Mucosa of rectum (tissue), 2 donors: ENCODE results near the gene ARL17B.
"Not testable (repeated sequence)": the region's sequence is repeated elsewhere in the genome, so short reads cannot be mapped to it uniquely, and the experiment has no call there.

Experiments
- H3K27ac ChIP-seq, 2 donors: one replicate each; pipeline ENCODE4 v1.7.0; 2013; ENCODE audit warnings: inconsistent platforms in 2 of 2, low read depth in 2 of 2, low read length in 2 of 2
- H3K27me3 ChIP-seq, 2 donors: one replicate each; pipeline ENCODE4 v1.7.0; 2013; ENCODE audit warnings: low read length in 2 of 2; ENCODE audit not compliant: control insufficient read depth in 2 of 2, insufficient read depth in 2 of 2
- H3K36me3 ChIP-seq, 2 donors: one replicate each; pipeline ENCODE4 v1.7.0; 2013; ENCODE audit warnings: low read length in 2 of 2; ENCODE audit not compliant: control insufficient read depth in 2 of 2, insufficient read depth in 2 of 2
- H3K4me1 ChIP-seq, 2 donors: one replicate each; pipeline ENCODE4 v1.7.0; 2013; ENCODE audit warnings: low read length in 2 of 2, mild to moderate bottlenecking in 1 of 2; ENCODE audit not compliant: control insufficient read depth in 2 of 2, insufficient read depth in 2 of 2
- H3K4me3 ChIP-seq, 2 donors: one replicate each; pipeline ENCODE4 v1.7.0; 2013; ENCODE audit warnings: low read length in 2 of 2
- H3K9ac ChIP-seq, 2 donors: one replicate each; pipeline ENCODE4 v1.7.0; 2013; ENCODE audit warnings: low read length in 2 of 2, low read depth in 1 of 2, mild to moderate bottlenecking in 1 of 2
- H3K9me3 ChIP-seq, 2 donors: one replicate each; pipeline ENCODE4 v1.7.0; 2013; ENCODE audit warnings: low read length in 2 of 2; ENCODE audit not compliant: control insufficient read depth in 2 of 2
- donor health status: healthy.
- donor health status: Normal muscosa, but diverticular disease.

ARL17B gene

GRCh38 chr17:46270032-46270431, 91.5 kb downstream of the ARL17B start:
- no peak overlapping the region for H3K9ac ChIP-seq
- peaks cover 0 to 15% of the 10 kb centered on the region in 2 donors for H3K27me3 ChIP-seq
- H3K27ac ChIP-seq: no peak overlapping the region
- H3K9me3 ChIP-seq: no peaks in the 10 kb centered on the region
- H3K4me1 ChIP-seq: peaks cover 17 to 21% of the 10 kb centered on the region in 2 donors
- no peaks in the 10 kb centered on the region for H3K36me3 ChIP-seq
- H3K4me3 ChIP-seq: no peak overlapping the region

GRCh38 chr17:46266656-46267544, 94.7 kb downstream of the ARL17B start:
- Histone ChIP-seq H3K4me1 (peaks cover 21 to 23% of the 10 kb centered on the region in 2 donors), H3K4me3 (peak overlapping the region; percentile 98), H3K9ac (peak overlapping the region; percentile 87 to 88), H3K27ac (peak overlapping the region; percentile 84 to 93), H3K27me3 (peaks cover 0 to 15% of the 10 kb centered on the region in 2 donors), H3K36me3 (no peaks in the 10 kb centered on the region), H3K9me3 (no peaks in the 10 kb centered on the region)

- H3K27me3 ChIP-seq: peaks cover 0 to 15% of the 10 kb centered on the region in 2 donors
- H3K9me3 ChIP-seq, H3K36me3 ChIP-seq: not testable (repeated sequence)
- H3K9ac ChIP-seq: peak overlapping the region; percentile 79 to 82
- H3K27ac ChIP-seq: peak overlapping the region; percentile 76 to 86
- peak overlapping the region; percentile 81 to 98 for H3K4me3 ChIP-seq
- peaks cover 21 to 23% of the 10 kb centered on the region in 2 donors for H3K4me1 ChIP-seq
Measured at GRCh38 chr17:46266063-46266655, 95.4 kb downstream of the ARL17B start.

- Histone ChIP-seq H3K4me3 (no peak overlapping the region), H3K27ac (no peak overlapping the region)
Measured at GRCh38 chr17:46264456-46265198, 96.9 kb downstream of the ARL17B start.

GRCh38 chr17:46262271-46262670, 99.3 kb downstream of the ARL17B start:
- Histone ChIP-seq H3K4me3 (no peak overlapping the region), H3K27me3 (peaks cover 0 to 4% of the 10 kb centered on the region in 2 donors), H3K9ac (no peak overlapping the region), H3K9me3 (no peaks in the 10 kb centered on the region), H3K27ac (no peak overlapping the region), H3K4me1 (peaks cover 15% of the 10 kb centered on the region in 2 donors), H3K36me3 (no peaks in the 10 kb centered on the region)

More at GRCh38 chr17:46264456-46265198, 96.9 kb downstream of the ARL17B start:
- Histone ChIP-seq H3K36me3 (no peaks in the 10 kb centered on the region), H3K9me3 (no peaks in the 10 kb centered on the region), H3K9ac (no peak overlapping the region), H3K4me1 (peaks cover 19 to 25% of the 10 kb centered on the region in 2 donors), H3K27me3 (peaks cover 0 to 12% of the 10 kb centered on the region in 2 donors)

GRCh38 chr17:46259845-46260661, 101.5 kb downstream of the ARL17B start:
- H3K9ac ChIP-seq: peak overlapping the region in 1 of 2 donors; percentile 43
- peak overlapping the region in 1 of 2 donors; percentile 23 for H3K27ac ChIP-seq
- not testable (repeated sequence) for H3K27me3 ChIP-seq, H3K9me3 ChIP-seq, H3K36me3 ChIP-seq, H3K4me1 ChIP-seq
- peak overlapping the region; percentile 50 to 74 for H3K4me3 ChIP-seq

GRCh38 chr17:46256369-46256768, 105.2 kb downstream of the ARL17B start:
- not testable (repeated sequence) for H3K27me3 ChIP-seq, H3K36me3 ChIP-seq, H3K4me1 ChIP-seq, H3K27ac ChIP-seq, H3K4me3 ChIP-seq, H3K9me3 ChIP-seq, H3K9ac ChIP-seq

- H3K27me3 ChIP-seq, H3K9ac ChIP-seq, H3K4me3 ChIP-seq, H3K36me3 ChIP-seq, H3K4me1 ChIP-seq, H3K27ac ChIP-seq, H3K9me3 ChIP-seq: not testable (repeated sequence)
Measured at GRCh38 chr17:46254215-46254614, 107.4 kb downstream of the ARL17B start.

GRCh38 chr17:46253722-46254121, 107.8 kb downstream of the ARL17B start:
- not testable (repeated sequence) for H3K27me3 ChIP-seq, H3K9me3 ChIP-seq, H3K4me1 ChIP-seq, H3K4me3 ChIP-seq, H3K9ac ChIP-seq, H3K36me3 ChIP-seq, H3K27ac ChIP-seq
